RWPE2 (cell line): Measurements from ENCODE around the gene MSRB1.

Source experiments
- ATAC-seq: fragments of 200-7000 bp; cut with Tn5 transposase; 3 replicates; pipeline ENCODE4 v1.9.1; 2021; ENCODE audit warnings: low read depth
- DNase-seq: peaks from one replicate; pipeline ENCODE4 v3.0.0-alpha.2; 2020; ENCODE audit warnings: low spot score
- H3K27ac ChIP-seq: fragments of 450-650 bp; 2 replicates; pipeline ENCODE4 v1.5.1; 2017; ENCODE audit warnings: mild to moderate bottlenecking; ENCODE audit not compliant: poor library complexity, severe bottlenecking
- H3K27me3 ChIP-seq: fragments of 250-450 bp; sonication (Bioruptor Pico); 2 replicates; pipeline ENCODE4 v1.5.1; 2021; ENCODE audit warnings: mild to moderate bottlenecking, moderate library complexity; ENCODE audit not compliant: insufficient read depth, poor library complexity, severe bottlenecking
- H3K36me3 ChIP-seq: fragments of 250-450 bp; sonication (Bioruptor Pico); 2 replicates; pipeline ENCODE4 v1.5.1; 2020; ENCODE audit warnings: low read depth, mild to moderate bottlenecking, moderate library complexity
- H3K4me1 ChIP-seq: fragments of 250-450 bp; sonication (Bioruptor Pico); 2 replicates; pipeline ENCODE4 v1.5.1; 2021; ENCODE audit warnings: mild to moderate bottlenecking, moderate library complexity; ENCODE audit not compliant: insufficient read depth, poor library complexity, severe bottlenecking
- H3K4me3 ChIP-seq: fragments of 250-450 bp; sonication (Bioruptor Pico); 2 replicates; pipeline ENCODE4 v1.5.1; 2021; ENCODE audit warnings: mild to moderate bottlenecking, moderate library complexity; ENCODE audit not compliant: severe bottlenecking
- H3K9me3 ChIP-seq: fragments of 250-450 bp; sonication (Bioruptor Pico); 2 replicates; pipeline ENCODE4 v1.5.1; 2021; ENCODE audit warnings: mild to moderate bottlenecking, moderate library complexity; ENCODE audit not compliant: severe bottlenecking
- TF ChIP-seq, protein P1 (sequence below): fragments of 450-650 bp; IDR thresholded peaks from one replicate; pipeline ENCODE4 v1.5.1; 2017; ENCODE audit warnings: mild to moderate bottlenecking, moderate library complexity; ENCODE audit not compliant: poor library complexity, severe bottlenecking

Gene MSRB1

DNA sequence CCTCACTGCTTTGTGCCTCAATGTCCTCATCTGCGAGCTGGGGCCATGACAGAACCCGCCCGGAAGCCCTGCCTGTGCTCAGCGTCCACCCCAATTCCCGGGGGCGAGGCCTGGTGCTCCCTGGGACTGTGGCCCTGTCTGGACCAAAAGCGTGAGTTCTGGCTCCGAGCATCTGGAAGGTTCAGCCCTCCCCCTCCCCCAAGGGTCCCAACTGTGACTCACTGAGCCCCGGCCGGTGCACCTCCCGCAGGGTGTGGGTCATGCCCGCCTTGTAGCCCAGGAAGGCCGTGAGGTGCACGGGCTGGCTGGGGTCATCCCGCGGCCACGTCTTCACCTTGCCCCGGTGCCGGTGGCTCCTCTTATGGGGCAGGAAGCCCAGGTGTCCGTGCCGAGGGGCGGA is 10.7 kb upstream of the MSRB1 start:
- Histone ChIP-seq H3K9me3 (no peaks in the 10 kb centered on the region), H3K36me3 (no peaks in the 10 kb centered on the region), H3K27ac (no peak overlapping the region), H3K4me3 (no peak overlapping the region), H3K4me1 (peaks cover 8% of the 10 kb centered on the region), H3K27me3 (no peaks in the 10 kb centered on the region)
- ATAC-seq (no peak), DNase-seq (peak; percentile 60)
- TF ChIP-seq, protein P1, sequence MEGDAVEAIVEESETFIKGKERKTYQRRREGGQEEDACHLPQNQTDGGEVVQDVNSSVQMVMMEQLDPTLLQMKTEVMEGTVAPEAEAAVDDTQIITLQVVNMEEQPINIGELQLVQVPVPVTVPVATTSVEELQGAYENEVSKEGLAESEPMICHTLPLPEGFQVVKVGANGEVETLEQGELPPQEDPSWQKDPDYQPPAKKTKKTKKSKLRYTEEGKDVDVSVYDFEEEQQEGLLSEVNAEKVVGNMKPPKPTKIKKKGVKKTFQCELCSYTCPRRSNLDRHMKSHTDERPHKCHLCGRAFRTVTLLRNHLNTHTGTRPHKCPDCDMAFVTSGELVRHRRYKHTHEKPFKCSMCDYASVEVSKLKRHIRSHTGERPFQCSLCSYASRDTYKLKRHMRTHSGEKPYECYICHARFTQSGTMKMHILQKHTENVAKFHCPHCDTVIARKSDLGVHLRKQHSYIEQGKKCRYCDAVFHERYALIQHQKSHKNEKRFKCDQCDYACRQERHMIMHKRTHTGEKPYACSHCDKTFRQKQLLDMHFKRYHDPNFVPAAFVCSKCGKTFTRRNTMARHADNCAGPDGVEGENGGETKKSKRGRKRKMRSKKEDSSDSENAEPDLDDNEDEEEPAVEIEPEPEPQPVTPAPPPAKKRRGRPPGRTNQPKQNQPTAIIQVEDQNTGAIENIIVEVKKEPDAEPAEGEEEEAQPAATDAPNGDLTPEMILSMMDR, result no peak

DNA sequence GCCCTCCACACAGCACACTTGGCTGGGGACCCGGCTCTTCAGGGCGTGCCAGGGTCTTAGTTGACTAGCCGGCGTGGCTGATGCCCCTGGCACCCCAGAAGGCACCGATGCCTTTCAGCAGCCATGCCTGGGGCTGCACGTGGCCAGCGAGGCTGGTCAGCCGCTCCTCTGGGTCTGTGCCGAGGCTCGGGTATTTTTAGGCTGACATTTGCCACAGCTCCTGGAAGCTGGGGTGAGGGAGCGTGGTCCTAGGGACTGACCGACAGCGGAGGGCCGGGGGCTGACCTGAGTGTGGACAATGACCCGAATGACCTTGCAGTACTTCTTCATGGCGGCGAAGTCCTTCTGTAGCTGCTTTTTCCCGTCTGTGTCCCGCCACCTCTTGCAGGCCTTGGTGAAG is 7.6 kb upstream of the MSRB1 start:
- Histone ChIP-seq H3K27me3 (no peaks in the 10 kb centered on the region), H3K36me3 (no peaks in the 10 kb centered on the region), H3K9me3 (no peaks in the 10 kb centered on the region), H3K4me1 (peaks cover 8% of the 10 kb centered on the region), H3K4me3 (no peak overlapping the region), H3K27ac (no peak overlapping the region)
- ATAC-seq, result no peak
- TF ChIP-seq, protein P1, result no peak
- no peak for DNase-seq

DNA sequence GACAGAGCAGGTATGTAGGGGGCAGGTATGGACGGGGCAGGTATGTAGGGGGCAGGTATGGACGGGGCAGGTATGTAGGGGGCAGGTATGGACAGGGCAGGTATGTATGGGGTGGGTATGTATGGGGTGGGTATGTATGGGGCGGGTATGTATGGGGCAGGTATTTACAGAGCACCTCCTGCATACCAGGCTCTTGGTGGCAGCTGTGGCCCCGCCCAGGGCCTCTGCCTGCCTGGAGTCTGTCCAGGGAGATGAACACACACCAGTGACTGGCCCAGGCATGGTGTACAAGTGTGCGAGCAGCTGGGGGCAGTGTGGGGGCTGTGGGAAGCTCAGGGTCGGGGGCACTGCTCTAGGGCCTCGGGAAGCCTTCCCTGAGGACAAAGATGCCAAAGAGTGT is 7.0 kb upstream of the MSRB1 start:
- no peaks in the 10 kb centered on the region for H3K36me3 ChIP-seq
- H3K4me3 ChIP-seq, result no peak overlapping the region
- peak; percentile 80 for ATAC-seq
- TF ChIP-seq, protein P1, result no peak
- peaks cover 8% of the 10 kb centered on the region for H3K4me1 ChIP-seq
- no peaks in the 10 kb centered on the region for H3K27me3 ChIP-seq
- peak; percentile 74 for DNase-seq
- H3K9me3 ChIP-seq, result no peaks in the 10 kb centered on the region
- H3K27ac ChIP-seq, result no peak overlapping the region

DNA sequence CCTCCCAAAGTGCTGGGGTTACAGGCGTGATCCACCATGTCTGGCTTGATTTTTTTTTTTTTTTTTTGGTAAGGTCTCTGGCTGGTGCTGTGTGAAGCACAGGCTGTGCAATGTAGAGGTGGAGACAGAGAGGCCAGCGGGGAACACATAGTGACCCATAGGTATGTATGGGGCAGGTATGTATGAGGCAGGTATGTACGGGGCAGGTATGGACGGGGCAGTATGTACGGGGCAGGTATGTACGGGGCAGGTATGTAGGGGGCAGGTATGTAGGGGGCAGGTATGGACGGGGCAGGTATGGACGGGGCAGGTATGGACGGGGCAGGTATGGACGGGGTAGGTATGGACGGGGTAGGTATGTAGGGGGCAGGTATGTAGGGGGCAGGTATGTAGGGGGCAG is 6.5 kb upstream of the MSRB1 start:
- DNase-seq (no peak), ATAC-seq (no peak)
- TF ChIP-seq, protein P1, result no peak
- H3K36me3 ChIP-seq, result no peaks in the 10 kb centered on the region
- H3K4me1 ChIP-seq, result peaks cover 8% of the 10 kb centered on the region
- H3K27me3 ChIP-seq, result no peaks in the 10 kb centered on the region
- no peaks in the 10 kb centered on the region for H3K9me3 ChIP-seq
- no peak overlapping the region for H3K4me3 ChIP-seq
- H3K27ac ChIP-seq, result no peak overlapping the region

DNA sequence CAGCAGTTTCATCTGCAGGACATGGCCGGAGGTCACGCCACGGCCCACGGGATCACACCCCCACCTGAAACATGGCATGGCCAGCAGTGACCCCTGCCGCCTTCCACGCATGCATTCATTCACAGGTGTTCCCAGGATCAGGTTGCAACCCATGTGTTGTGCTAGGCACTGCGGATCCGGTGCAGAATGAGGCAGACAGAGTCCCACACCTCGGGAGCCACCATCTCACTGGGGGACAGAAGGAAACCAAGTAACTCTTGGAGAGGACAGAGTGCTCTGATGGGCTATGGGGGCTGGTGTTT is 4.3 kb upstream of the MSRB1 start:
- Histone ChIP-seq H3K36me3 (no peaks in the 10 kb centered on the region), H3K27ac (no peak overlapping the region), H3K4me1 (peaks cover 13% of the 10 kb centered on the region), H3K9me3 (no peaks in the 10 kb centered on the region), H3K27me3 (no peaks in the 10 kb centered on the region), H3K4me3 (no peak overlapping the region)
- TF ChIP-seq, protein P1, result no peak
- peak; percentile 56 for DNase-seq
- no peak for ATAC-seq
